ENCODE data around the gene PRSS53. TPM values are rescaled to one million over a fixed set of nuclear protein-coding genes. Genes with fewer than 3 reads are reported as not detected.

The PRSS53 gene
- total and polyA plus RNA-seq, 4 donors, result 1.4 to 2.3 (median 1.9) TPM

DNA sequence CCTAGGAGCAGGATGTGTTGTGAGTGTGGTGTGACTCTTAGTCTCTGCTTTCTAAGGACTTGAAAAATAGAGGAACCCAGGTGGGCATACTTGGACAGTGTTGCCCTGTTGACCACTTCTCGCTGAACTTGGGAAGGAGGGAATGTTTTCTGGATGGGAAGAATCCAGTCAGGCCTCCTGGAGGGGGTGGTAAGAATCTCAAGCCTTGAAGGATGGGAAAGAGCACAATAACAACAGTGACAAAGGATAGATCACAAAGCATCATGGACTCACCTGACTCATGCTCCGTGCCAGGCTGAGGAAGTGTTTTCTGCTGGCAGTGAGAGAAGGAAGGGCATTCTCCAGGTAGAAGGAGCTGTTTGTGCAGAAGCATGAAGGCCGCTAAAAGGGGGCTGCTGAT, 37.1 kb upstream of the PRSS53 start:
- TF ChIP-seq, protein P1, sequence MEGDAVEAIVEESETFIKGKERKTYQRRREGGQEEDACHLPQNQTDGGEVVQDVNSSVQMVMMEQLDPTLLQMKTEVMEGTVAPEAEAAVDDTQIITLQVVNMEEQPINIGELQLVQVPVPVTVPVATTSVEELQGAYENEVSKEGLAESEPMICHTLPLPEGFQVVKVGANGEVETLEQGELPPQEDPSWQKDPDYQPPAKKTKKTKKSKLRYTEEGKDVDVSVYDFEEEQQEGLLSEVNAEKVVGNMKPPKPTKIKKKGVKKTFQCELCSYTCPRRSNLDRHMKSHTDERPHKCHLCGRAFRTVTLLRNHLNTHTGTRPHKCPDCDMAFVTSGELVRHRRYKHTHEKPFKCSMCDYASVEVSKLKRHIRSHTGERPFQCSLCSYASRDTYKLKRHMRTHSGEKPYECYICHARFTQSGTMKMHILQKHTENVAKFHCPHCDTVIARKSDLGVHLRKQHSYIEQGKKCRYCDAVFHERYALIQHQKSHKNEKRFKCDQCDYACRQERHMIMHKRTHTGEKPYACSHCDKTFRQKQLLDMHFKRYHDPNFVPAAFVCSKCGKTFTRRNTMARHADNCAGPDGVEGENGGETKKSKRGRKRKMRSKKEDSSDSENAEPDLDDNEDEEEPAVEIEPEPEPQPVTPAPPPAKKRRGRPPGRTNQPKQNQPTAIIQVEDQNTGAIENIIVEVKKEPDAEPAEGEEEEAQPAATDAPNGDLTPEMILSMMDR (IDR thresholded peaks at IDR 0.05; ENCODE audit: control extremely low read depth, extremely low read depth), result no peak
- Histone ChIP-seq H3K27me3 (ENCODE audit: control insufficient read depth in 3 of 3, insufficient read depth in 3 of 3, low read length in 2 of 3) (no peaks in the 10 kb centered on the region), H3K9me3 (ENCODE audit: control insufficient read depth in 4 of 4, insufficient read depth in 3 of 4, low read length in 3 of 4) (no peaks in the 10 kb centered on the region), H3K4me3 (no peak overlapping the region), H3K4me1 (ENCODE audit: control insufficient read depth in 5 of 5, insufficient read depth in 5 of 5, low read length in 5 of 5) (peaks cover 0 to 22% (median 6%) of the 10 kb centered on the region in 5 donors), H3K9ac (ENCODE audit: insufficient read depth in 1 of 2, low read length in 2 of 2) (no peak overlapping the region), H3K27ac (ENCODE audit: low read depth in 1 of 2, low read length in 1 of 2) (no peak overlapping the region), H3K36me3 (ENCODE audit: control insufficient read depth in 4 of 4, insufficient read depth in 4 of 4, low read length in 4 of 4) (peaks cover 15 to 36% (median 26%) of the 10 kb centered on the region in 4 donors)
- WGBS, 2 donors, result 90 to 94% methylated on average over 3 of the region's 3 CpGs
- no peak for DNase-seq
- no peak for ATAC-seq (ENCODE audit: insufficient read depth, low FRiP score)

DNA sequence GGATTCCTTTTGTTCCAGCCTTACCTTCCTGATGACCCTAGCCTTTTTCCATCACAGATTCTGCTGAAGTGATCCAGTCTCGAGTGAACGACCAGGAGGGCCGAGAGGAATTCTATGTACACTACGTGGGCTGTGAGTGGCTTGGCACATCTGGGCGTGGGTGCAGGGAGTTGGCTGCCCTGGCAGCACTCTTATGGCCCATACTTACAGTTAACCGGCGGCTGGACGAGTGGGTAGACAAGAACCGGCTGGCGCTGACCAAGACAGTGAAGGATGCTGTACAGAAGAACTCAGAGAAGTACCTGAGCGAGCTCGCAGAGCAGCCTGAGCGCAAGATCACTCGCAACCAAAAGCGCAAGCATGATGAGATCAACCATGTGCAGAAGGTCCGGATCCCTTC, 31.4 kb upstream of the PRSS53 start:
- no peaks in the 10 kb centered on the region for H3K27me3 ChIP-seq (ENCODE audit: control insufficient read depth in 3 of 3, insufficient read depth in 3 of 3, low read length in 2 of 3)
- TF ChIP-seq, protein P1 (IDR thresholded peaks at IDR 0.05; ENCODE audit: control extremely low read depth, extremely low read depth), result no peak
- no peaks in the 10 kb centered on the region for H3K9me3 ChIP-seq (ENCODE audit: control insufficient read depth in 4 of 4, insufficient read depth in 3 of 4, low read length in 3 of 4)
- H3K9ac ChIP-seq (ENCODE audit: insufficient read depth in 1 of 2, low read length in 2 of 2), result no peak overlapping the region
- ATAC-seq (ENCODE audit: insufficient read depth, low FRiP score) (no peak), DNase-seq (no peak)
- H3K36me3 ChIP-seq (ENCODE audit: control insufficient read depth in 4 of 4, insufficient read depth in 4 of 4, low read length in 4 of 4), result peaks cover 19 to 34% (median 20%) of the 10 kb centered on the region in 4 donors
- H3K4me1 ChIP-seq (ENCODE audit: control insufficient read depth in 5 of 5, insufficient read depth in 5 of 5, low read length in 5 of 5), result peaks cover 2 to 10% (median 7%) of the 10 kb centered on the region in 5 donors
- peak overlapping the region; percentile 13 to 99 for H3K27ac ChIP-seq (ENCODE audit: low read depth in 1 of 2, low read length in 1 of 2)
- H3K4me3 ChIP-seq, result no peak overlapping the region
- 86 to 93% methylated on average over 16 of the region's 16 CpGs for WGBS, 2 donors

DNA sequence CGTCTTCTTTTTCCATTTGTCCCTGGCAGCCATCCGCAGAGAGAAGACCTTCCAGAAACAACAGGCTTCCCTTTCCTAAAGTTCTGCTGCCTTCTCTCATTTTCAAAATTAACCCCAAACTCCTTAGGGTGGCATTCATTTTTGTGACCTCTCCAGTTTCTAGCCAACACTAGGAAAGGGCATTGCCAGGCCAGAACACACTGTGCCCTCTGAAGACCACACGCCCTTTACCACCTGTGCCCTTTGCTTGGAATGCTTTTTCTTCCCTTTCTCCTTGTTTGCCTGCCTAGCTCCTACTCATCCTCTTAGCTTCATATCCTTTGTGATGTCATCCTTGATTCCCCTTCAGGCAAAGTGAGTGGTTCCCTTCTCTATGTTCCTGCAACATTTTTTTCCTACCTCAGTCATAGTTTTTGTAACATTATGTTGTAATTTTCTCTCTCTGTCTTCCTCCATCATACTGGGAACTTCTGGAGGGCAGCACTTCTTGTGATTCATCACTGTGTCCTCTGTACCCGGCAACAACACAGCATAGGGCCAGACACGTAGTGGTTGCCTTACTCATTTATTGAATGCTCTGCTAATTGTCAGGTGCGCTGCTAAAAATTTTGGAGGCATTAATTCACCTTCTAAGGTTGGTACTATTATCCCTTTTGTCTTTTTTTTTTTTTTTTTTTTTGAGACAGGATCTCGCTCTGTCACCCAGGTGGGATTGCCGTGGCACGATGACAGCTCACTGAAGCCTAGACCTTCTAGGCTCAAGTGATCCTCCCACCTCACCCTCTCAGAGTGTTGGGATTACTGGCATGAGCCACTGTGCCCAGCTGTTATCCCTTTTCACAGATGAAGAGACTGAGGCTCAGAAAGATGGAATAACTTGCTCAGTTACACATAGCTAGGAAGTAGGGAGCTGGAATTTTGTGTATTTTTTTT, 29.7 kb upstream of the PRSS53 start:
- peak overlapping the region; percentile 24 for H3K4me3 ChIP-seq
- H3K4me1 ChIP-seq (ENCODE audit: control insufficient read depth in 5 of 5, insufficient read depth in 5 of 5, low read length in 5 of 5), result peaks cover 2 to 10% (median 7%) of the 10 kb centered on the region in 5 donors
- no peaks in the 10 kb centered on the region for H3K9me3 ChIP-seq (ENCODE audit: control insufficient read depth in 4 of 4, insufficient read depth in 3 of 4, low read length in 3 of 4)
- ATAC-seq (ENCODE audit: insufficient read depth, low FRiP score) (peak; percentile 21), DNase-seq (no peak)
- WGBS, 2 donors, result 51 to 58% methylated on average over 9 of the region's 9 CpGs
- TF ChIP-seq, protein P1 (IDR thresholded peaks at IDR 0.05; ENCODE audit: control extremely low read depth, extremely low read depth), result no peak
- H3K27me3 ChIP-seq (ENCODE audit: control insufficient read depth in 3 of 3, insufficient read depth in 3 of 3, low read length in 2 of 3), result no peaks in the 10 kb centered on the region
- peak overlapping the region; percentile 98 to 99 for H3K27ac ChIP-seq (ENCODE audit: low read depth in 1 of 2, low read length in 1 of 2)
- peaks cover 19 to 29% (median 20%) of the 10 kb centered on the region in 4 donors for H3K36me3 ChIP-seq (ENCODE audit: control insufficient read depth in 4 of 4, insufficient read depth in 4 of 4, low read length in 4 of 4)
- peak overlapping the region; percentile 58 to 91 for H3K9ac ChIP-seq (ENCODE audit: insufficient read depth in 1 of 2, low read length in 2 of 2)
